K562 (cell line): ENCODE measurements around the gene LST1. TPM values are rescaled to one million over a fixed set of nuclear protein-coding genes. Genes with fewer than 3 reads are reported as not detected.

ENCODE experiments used
- ATAC-seq: fragments of 200-7000 bp; cut with Tn5 transposase; 3 replicates; pipeline ENCODE4 v1.9.1; 2020; ENCODE audit warnings: moderate library complexity
- BruUV-seq: library from RNA; stranded (reverse); fragments of 400-500 nt; replicated peaks from 2 replicates; lab custom pipeline; 2021; lab: Mats Ljungman, UMichigan
- CTCF ChIA-PET: fragments of 300-600 bp; formaldehyde crosslinking; extraction: SDS; loops from one replicate; lab custom pipeline; 2021; ENCODE audit warnings: low intra/inter-chr PET ratio; lab: Yijun Ruan, JAX
- POLR2A ChIA-PET: fragments of 300-600, 350-650 bp; sonication (Branson Sonifier 250); formaldehyde crosslinking; extraction: SDS; loops from one replicate; lab custom pipeline; 2021; ENCODE audit warnings: antibody characterized with exemption, inconsistent platforms; lab: Yijun Ruan, JAX
- DNase-seq, 4 experiments: peaks; one replicate each; pipeline versions ENCODE4 v3.0.0 to v3.0.0-alpha.2; 2011 to 2018; ENCODE audit warnings: low spot score in 3 of 4, mixed read lengths in 3 of 4; ENCODE audit errors: extremely low read depth in 1 of 4
- FAIRE-seq: peaks from 2 replicates; lab custom pipeline; 2011; peaks lifted over from hg19 to GRCh38; lab: Jason Lieb, UNC
- H2AFZ ChIP-seq: 2 replicates; pipeline ENCODE4 v1.6.0; 2011; ENCODE audit warnings: low read depth, low read length, control low read depth, inconsistent platforms
- H3K27ac ChIP-seq: fragments of 200-600 bp; 3 replicates; pipeline ENCODE4 v1.8.0; 2011; ENCODE audit warnings: low read depth, mild to moderate bottlenecking, control low read depth, inconsistent platforms, low read length, moderate library complexity, mixed read lengths; ENCODE audit errors: extremely low read depth
- H3K27me3 ChIP-seq, 2 experiments: fragments of 300-600 bp in 1 of 2; 2 replicates in 1 of 2; 3 replicates in 1 of 2; pipeline versions ENCODE4 v1.6.0 to v1.8.0; 2011; ENCODE audit warnings: inconsistent platforms in 2 of 2, low read length in 2 of 2, mild to moderate bottlenecking in 1 of 2, mixed read lengths in 1 of 2, moderate library complexity in 1 of 2; ENCODE audit not compliant: control insufficient read depth in 2 of 2, insufficient read depth in 2 of 2
- H3K36me3 ChIP-seq: fragments of 300-600 bp; 3 replicates; pipeline ENCODE4 v1.8.0; 2011; ENCODE audit warnings: mild to moderate bottlenecking, low read length, inconsistent platforms; ENCODE audit not compliant: control insufficient read depth, insufficient read depth
- H3K4me1 ChIP-seq, 2 experiments: fragments of 200-600 bp in 1 of 2; replicated peaks in 1 of 2; 2 replicates in 1 of 2; 3 replicates in 1 of 2; pipeline versions ENCODE4 v1.5.1 to v1.8.0; 2011; ENCODE audit warnings: inconsistent platforms in 2 of 2, low read length in 2 of 2, mild to moderate bottlenecking in 1 of 2, mixed read lengths in 1 of 2, moderate library complexity in 1 of 2; ENCODE audit not compliant: control insufficient read depth in 2 of 2, insufficient read depth in 2 of 2
- H3K4me2 ChIP-seq: 2 replicates; pipeline ENCODE4 v1.6.1; 2011; ENCODE audit warnings: low read length, control low read depth, inconsistent platforms, mixed read lengths; ENCODE audit not compliant: insufficient read depth
- H3K4me3 ChIP-seq: fragments of 200-600 bp; sonication (generic), shearing (Covaris generic); 2 replicates; pipeline ENCODE4 v1.5.1; 2016; ENCODE audit warnings: control low read depth, inconsistent platforms
- H3K79me2 ChIP-seq: fragments of 200-600 bp; 3 replicates; pipeline ENCODE4 v1.8.0; 2011; ENCODE audit warnings: low read length, inconsistent platforms; ENCODE audit not compliant: control insufficient read depth, insufficient read depth
- H3K9ac ChIP-seq, 2 experiments: 2 replicates each; pipeline versions ENCODE4 v1.6.0 to v1.6.1; 2011; ENCODE audit warnings: low read depth in 2 of 2, low read length in 2 of 2, control low read depth in 1 of 2, inconsistent platforms in 1 of 2, mild to moderate bottlenecking in 1 of 2, mixed read lengths in 1 of 2; ENCODE audit not compliant: insufficient read depth in 1 of 2
- H3K9me1 ChIP-seq: one replicate; pipeline ENCODE4 v1.6.0; 2011; ENCODE audit warnings: inconsistent platforms, mild to moderate bottlenecking, low read length, moderate library complexity; ENCODE audit not compliant: control insufficient read depth, insufficient read depth
- H3K9me3 ChIP-seq: replicated peaks from 2 replicates; pipeline ENCODE4 v1.5.1; 2011; ENCODE audit warnings: low read depth, low read length, inconsistent platforms; ENCODE audit not compliant: control insufficient read depth, insufficient read depth
- H4K20me1 ChIP-seq: replicated peaks from 2 replicates; pipeline ENCODE4 v1.6.1; 2011; ENCODE audit warnings: low read length, inconsistent platforms, mixed read lengths; ENCODE audit not compliant: control insufficient read depth, insufficient read depth
- CREB1 ChIP-seq, 2 experiments: sonication (generic) in 1 of 2; formaldehyde crosslinking in 1 of 2; IDR thresholded peaks; 2 replicates each; pipeline versions ENCODE4 v1.6.1 to v1.8.0; 2012 to 2022; ENCODE audit warnings: inconsistent platforms in 1 of 2, mild to moderate bottlenecking in 1 of 2, missing genetic modification reagents in 1 of 2, moderate library complexity in 1 of 2
- FOXM1 ChIP-seq, 2 experiments: fragments of 450-650 bp in 1 of 2; sonication (generic) in 1 of 2; formaldehyde crosslinking in 1 of 2; IDR thresholded peaks; 2 replicates each; pipeline versions ENCODE4 v1.6.1 to v1.9.0; 2017 to 2022; ENCODE audit warnings: low read depth in 2 of 2, mild to moderate bottlenecking in 2 of 2, missing genetic modification reagents in 1 of 2, moderate library complexity in 1 of 2
- LARP7 ChIP-seq: fragments of 450-650 bp; IDR thresholded peaks from 2 replicates; pipeline ENCODE4 v1.6.1; 2016
- PHF20 ChIP-seq: fragments of 450-650 bp; IDR thresholded peaks from 2 replicates; pipeline ENCODE4 v1.6.1; 2018; ENCODE audit not compliant: partially characterized antibody
- RBM34 ChIP-seq: fragments of 200-400 bp; formaldehyde crosslinking; IDR thresholded peaks from 2 replicates; pipeline ENCODE4 v1.6.1; 2018; ENCODE audit warnings: low read length, borderline replicate concordance; ENCODE audit not compliant: insufficient read depth
- RCOR1 ChIP-seq, 2 experiments: IDR thresholded peaks; 2 replicates each; pipeline ENCODE4 v1.6.1; 2012; ENCODE audit warnings: low read depth in 2 of 2, low read length in 2 of 2, borderline replicate concordance in 1 of 2, improper control_type of control experiment in 1 of 2
- STAT6 ChIP-seq: sonication (generic); formaldehyde crosslinking; IDR thresholded peaks from 2 replicates; pipeline ENCODE4 v1.8.1; 2023; ENCODE audit warnings: mild to moderate bottlenecking, missing genetic modification reagents
- TARDBP ChIP-seq: fragments of 450-650 bp; IDR thresholded peaks from 2 replicates; pipeline ENCODE4 v1.6.1; 2016
- WGBS: fragments of 100-300 bp; shearing (Covaris generic); methylation state at CpG from one replicate; pipeline ENCODE4 v1.1.6; 2016; ENCODE audit warnings: low coverage, mixed read lengths; ENCODE audit not compliant: insufficient coverage; ENCODE audit errors: missing lambda C conversion rate; 5-methylcytosine and 5-hydroxymethylcytosine counted together
- in situ Hi-C: fragments of 300-500 bp; cut with MboI; formaldehyde crosslinking; loops from 4 replicates; pipeline ENCODE4 v1.15.0; 2018; ENCODE audit warnings: inconsistent platforms, mixed read lengths
- intact Hi-C: fragments of 100-400 bp; cut with micrococcal nuclease; formaldehyde crosslinking; loops from 2 replicates; pipeline ENCODE4 v1.14.2; 2022
- polyA plus RNA-seq, 8 experiments: library from polyadenylated mRNA; depleted of rRNA in 4 of 8; stranded (reverse) in 5 of 8; unstranded in 3 of 8; fragments of >200 nt; fragmentation: Nextera tagmentation in 2 of 8; fragmentation: Illumina TruSeq in 1 of 8; extraction: Ambion mirVana in 2 of 8; extraction: Trizol in 1 of 8; gene quantifications; 2 replicates each; pipeline versions ENCODE4 v1.2.1 to v1.2.3, GENCODE V29; 2011 to 2014; ENCODE audit warnings: inconsistent platforms in 1 of 8, missing spikeins in 1 of 8
- total RNA-seq, 7 experiments: library from RNA; depleted of rRNA in 6 of 7; stranded (reverse); fragments of >200 nt in 6 of 7; fragmentation: Illumina TruSeq in 2 of 7; extraction: Trizol in 2 of 7; gene quantifications; 2 replicates each; pipeline versions ENCODE4 v1.2.1 to v1.2.3, GENCODE V29; 2011 to 2021; ENCODE audit warnings: low replicate concordance in 1 of 7
- TF ChIP-seq, protein P1 (sequence below): fragments of 250-450 bp; sonication (Bioruptor Pico); IDR thresholded peaks from 2 replicates; pipeline ENCODE4 v1.4.0; 2020; ENCODE audit warnings: mild to moderate bottlenecking, moderate library complexity
- TF ChIP-seq, protein P2 (sequence below), 3 experiments: IDR thresholded peaks in 2 of 3; conservative IDR thresholded peaks in 1 of 3; 2 replicates each; pipeline ENCODE4 v1.5.1; 2011 to 2012; ENCODE audit warnings: low read length in 3 of 3, mild to moderate bottlenecking in 3 of 3, control low read depth in 2 of 3, improper control_type of control experiment in 1 of 3, inconsistent platforms in 1 of 3, low read depth in 1 of 3, mixed read lengths in 1 of 3, moderate library complexity in 1 of 3; ENCODE audit not compliant: insufficient read depth in 2 of 3

The LST1 gene
- total and polyA plus RNA-seq, 9 of the 15 experiments (the other 6 are each of a cell fraction or from before 2014, with no cell fraction given) = 0.82 to 7.8 (median 1.7) TPM

GRCh38 chr6:31545291-31545690 is 40.8 kb upstream of the LST1 start (continued):
- no peak for TF ChIP-seq PHF20
- TF ChIP-seq, all 486 proteins: peak for 0

GRCh38 chr6:31546339-31546957 is 39.6 kb upstream of the LST1 start, which contains the start of gene ATP6V1G2:
TSS of gene ATP6V1G2 (minus strand) at chr6:31546608. CDS start at chr6:31546559, 49 bp downstream.
- BruUV-seq = no TSS peak
- FAIRE-seq (peak; percentile 90), ATAC-seq (peak; percentile 75), DNase-seq (peak; percentile 82 to 96 (median 84))
- Histone ChIP-seq H3K9me1 (no peaks in the 10 kb centered on the region), H3K79me2 (peaks cover 44% of the 10 kb centered on the region), H3K27me3 (no peaks in the 10 kb centered on the region), H3K9ac (peak within 1 kb of the TSS; percentile 84 to 91; a peak in 3 of 4 replicates), H3K4me3 (peak within 1 kb of the TSS; percentile 52), H3K4me1 (peaks cover 10 to 14% of the 10 kb centered on the region in 2 experiments; a peak in 4 of 5 replicates), H4K20me1 (no peaks in the 10 kb centered on the region; the same call in 1 of the 2 replicates), H3K36me3 (peaks cover 32% of the 10 kb centered on the region), H3K4me2 (peak within 1 kb of the TSS; percentile 96), H3K9me3 (no peaks in the 10 kb centered on the region), H3K27ac (peak within 1 kb of the TSS; percentile 81), H2AFZ (peak within 1 kb of the TSS; percentile 98)
- intact Hi-C loops (loop anchor here (1.0 to 10.0 kb wide), 6 partner anchors 34 to 280 kb away; partner anchors contain the start of genes GPANK1, HSPA1B, LY6G5C and VWA7), in situ Hi-C loops (loop anchor here (5.0 to 25.0 kb wide), 3 partner anchors 51 to 1416 kb away; partner anchors contain the start of genes BRD2, C6orf47, GPANK1 and HLA-DMA)
- ChIA-PET CTCF (interaction anchor here (0.5 to 2.3 kb wide), 8 partner anchors 51 to 406 kb away, joined by 3 to 78 read pairs (median 3); partner anchors contain the start of genes VARS1 and VWA7), POLR2A (interaction anchor here (0.6 to 5.7 kb wide), 9 partner anchors 12 to 411 kb away, joined by 3 to 38 read pairs (median 5); partner anchors contain the start of gene BAG6)
- 13% methylated on average over 11 of the region's 11 CpGs for WGBS
- TF ChIP-seq CREB1 (IDR thresholded peaks at IDR 0.05) = no peak
- TF ChIP-seq CREB1 (CRISPR knock-in tag; IDR thresholded peaks at IDR 0.05) = no peak; the same call in 1 of the 2 replicates
- TF ChIP-seq STAT6 (CRISPR knock-in tag) = 0 out of 2 replicates have a peak, but pooled peaks have one; percentile 50
- TF ChIP-seq, protein P1, sequence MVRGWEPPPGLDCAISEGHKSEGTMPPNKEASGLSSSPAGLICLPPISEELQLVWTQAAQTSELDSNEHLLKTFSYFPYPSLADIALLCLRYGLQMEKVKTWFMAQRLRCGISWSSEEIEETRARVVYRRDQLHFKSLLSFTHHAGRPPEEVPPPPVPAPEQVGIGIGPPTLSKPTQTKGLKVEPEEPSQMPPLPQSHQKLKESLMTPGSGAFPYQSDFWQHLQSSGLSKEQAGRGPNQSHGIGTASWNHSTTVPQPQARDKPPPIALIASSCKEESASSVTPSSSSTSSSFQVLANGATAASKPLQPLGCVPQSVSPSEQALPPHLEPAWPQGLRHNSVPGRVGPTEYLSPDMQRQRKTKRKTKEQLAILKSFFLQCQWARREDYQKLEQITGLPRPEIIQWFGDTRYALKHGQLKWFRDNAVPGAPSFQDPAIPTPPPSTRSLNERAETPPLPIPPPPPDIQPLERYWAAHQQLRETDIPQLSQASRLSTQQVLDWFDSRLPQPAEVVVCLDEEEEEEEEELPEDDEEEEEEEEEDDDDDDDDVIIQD (CRISPR knock-in tag) = no peak
- no peak for TF ChIP-seq RBM34
- TF ChIP-seq, protein P2, sequence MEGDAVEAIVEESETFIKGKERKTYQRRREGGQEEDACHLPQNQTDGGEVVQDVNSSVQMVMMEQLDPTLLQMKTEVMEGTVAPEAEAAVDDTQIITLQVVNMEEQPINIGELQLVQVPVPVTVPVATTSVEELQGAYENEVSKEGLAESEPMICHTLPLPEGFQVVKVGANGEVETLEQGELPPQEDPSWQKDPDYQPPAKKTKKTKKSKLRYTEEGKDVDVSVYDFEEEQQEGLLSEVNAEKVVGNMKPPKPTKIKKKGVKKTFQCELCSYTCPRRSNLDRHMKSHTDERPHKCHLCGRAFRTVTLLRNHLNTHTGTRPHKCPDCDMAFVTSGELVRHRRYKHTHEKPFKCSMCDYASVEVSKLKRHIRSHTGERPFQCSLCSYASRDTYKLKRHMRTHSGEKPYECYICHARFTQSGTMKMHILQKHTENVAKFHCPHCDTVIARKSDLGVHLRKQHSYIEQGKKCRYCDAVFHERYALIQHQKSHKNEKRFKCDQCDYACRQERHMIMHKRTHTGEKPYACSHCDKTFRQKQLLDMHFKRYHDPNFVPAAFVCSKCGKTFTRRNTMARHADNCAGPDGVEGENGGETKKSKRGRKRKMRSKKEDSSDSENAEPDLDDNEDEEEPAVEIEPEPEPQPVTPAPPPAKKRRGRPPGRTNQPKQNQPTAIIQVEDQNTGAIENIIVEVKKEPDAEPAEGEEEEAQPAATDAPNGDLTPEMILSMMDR (IDR thresholded peaks at IDR 0.05 in 2 of 3, conservative IDR thresholded peaks at IDR 0.05 in 1 of 3; ENCODE audit: insufficient read depth in 2 of 3, low read depth in 1 of 3, low read length in 3 of 3) = peak; percentile 97 to 100 (median 99)
- TF ChIP-seq TARDBP = peak; percentile 92
- peak; percentile 34; the same call in 1 of the 2 replicates for TF ChIP-seq FOXM1 (IDR thresholded peaks at IDR 0.05; ENCODE audit: low read depth)
- TF ChIP-seq FOXM1 (CRISPR knock-in tag; IDR thresholded peaks at IDR 0.05; ENCODE audit: low read depth) = no peak
- TF ChIP-seq LARP7 = no peak
- peak; percentile 47 to 95; a peak in 3 of 4 replicates for TF ChIP-seq RCOR1 (IDR thresholded peaks at IDR 0.05; ENCODE audit: borderline replicate concordance in 1 of 2, low read depth in 2 of 2, low read length in 2 of 2)
